SK-N-MC (cell line): ENCODE results near the gene CRTAP.
A peak's percentile ranks its signal among the peaks of the same experiment; 100 is the strongest.
"Not testable (repeated sequence)": the region's sequence is repeated elsewhere in the genome, so short reads cannot be mapped to it uniquely, and the experiment has no call there.

Experiments
- DNase-seq: peaks from one replicate; pipeline ENCODE4 v3.0.0-alpha.2; 2011; ENCODE audit warnings: low read depth, low spot score
- H3K27ac ChIP-seq: fragments of 200-600 bp; sonication (generic); 2 replicates; pipeline ENCODE4 v1.5.1; 2016; ENCODE audit warnings: mixed run types
- H3K36me3 ChIP-seq: fragments of 200-600 bp; sonication (generic); 2 replicates; pipeline ENCODE4 v1.6.1; 2017; ENCODE audit warnings: antibody characterized with exemption, low read length, mixed read lengths; ENCODE audit not compliant: insufficient read depth
- H3K4me3 ChIP-seq: fragments of 200-600 bp; sonication (generic); 2 replicates; pipeline ENCODE4 v1.5.1; 2016
- H3K9ac ChIP-seq: fragments of 200-600 bp; sonication (generic); 2 replicates; pipeline ENCODE4 v1.8.0; 2017; ENCODE audit warnings: mixed run types, mixed read lengths; ENCODE audit not compliant: insufficient read length
- H3K9me3 ChIP-seq: fragments of 200-600 bp; sonication (generic); 2 replicates; pipeline ENCODE4 v1.6.1; 2017; ENCODE audit warnings: low read depth, mild to moderate bottlenecking, antibody characterized with exemption, low read length, moderate library complexity, mixed read lengths
- EZH2 ChIP-seq: fragments of 200-600 bp; sonication (generic); IDR thresholded peaks from one replicate; pipeline ENCODE4 v1.6.1; 2017; ENCODE audit warnings: antibody characterized with exemption
- FOXP2 ChIP-seq: optimal IDR thresholded peaks from 2 replicates; pipeline ENCODE3; 2011; ENCODE audit warnings: mild to moderate bottlenecking, moderate library complexity; ENCODE audit not compliant: insufficient read depth; ENCODE audit errors: extremely low read length, control extremely low read depth
- POLR2AphosphoS5 ChIP-seq: IDR thresholded peaks from 2 replicates; pipeline ENCODE4 v1.6.1; 2012; ENCODE audit warnings: mild to moderate bottlenecking, low read depth, low read length, borderline replicate concordance

Gene CRTAP

DNA sequence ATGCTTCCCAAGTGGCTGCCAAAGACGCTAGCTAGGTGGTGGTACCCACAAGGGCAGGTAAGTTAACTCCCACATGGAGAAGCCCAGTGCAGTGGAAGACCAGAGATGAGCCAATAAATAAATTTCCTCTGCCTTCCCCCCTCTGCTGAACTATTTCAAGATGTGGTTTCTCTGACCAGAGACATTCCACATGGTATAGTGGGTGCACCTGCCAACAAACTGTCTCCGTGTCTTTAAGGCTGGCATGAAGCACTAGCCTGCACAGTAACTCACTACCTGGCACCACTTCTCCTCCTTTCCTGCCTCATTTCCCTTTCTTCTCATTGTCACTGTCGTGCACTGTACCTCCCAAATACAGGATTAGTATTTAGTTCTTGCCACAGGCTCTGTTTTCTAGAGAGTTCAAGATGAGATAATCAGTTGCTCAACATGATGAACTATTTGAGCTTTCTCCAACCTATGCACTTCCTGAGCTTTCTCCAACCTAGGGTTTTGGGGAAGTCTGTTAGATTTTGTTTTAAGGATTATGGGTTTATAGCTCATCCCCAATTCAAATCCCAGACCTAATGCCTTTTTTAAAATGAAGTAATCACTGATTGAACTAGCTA lies 8.4 kb upstream of the CRTAP start:
- no peak for DNase-seq
- no peaks in the 10 kb centered on the region for H3K36me3 ChIP-seq

GRCh38 chr3:33106854-33107253 lies 7.0 kb upstream of the CRTAP start:
- not testable (repeated sequence) for H3K27ac ChIP-seq, H3K9ac ChIP-seq, H3K4me3 ChIP-seq, H3K36me3 ChIP-seq, H3K9me3 ChIP-seq, DNase-seq

More for the DNA sequence above, 8.4 kb upstream of the CRTAP start:
- no peaks in the 10 kb centered on the region for H3K9me3 ChIP-seq
- no peak overlapping the region for H3K27ac ChIP-seq
- TF ChIP-seq FOXP2: no peak
- no peak overlapping the region for H3K4me3 ChIP-seq
- H3K9ac ChIP-seq: no peak overlapping the region

DNA sequence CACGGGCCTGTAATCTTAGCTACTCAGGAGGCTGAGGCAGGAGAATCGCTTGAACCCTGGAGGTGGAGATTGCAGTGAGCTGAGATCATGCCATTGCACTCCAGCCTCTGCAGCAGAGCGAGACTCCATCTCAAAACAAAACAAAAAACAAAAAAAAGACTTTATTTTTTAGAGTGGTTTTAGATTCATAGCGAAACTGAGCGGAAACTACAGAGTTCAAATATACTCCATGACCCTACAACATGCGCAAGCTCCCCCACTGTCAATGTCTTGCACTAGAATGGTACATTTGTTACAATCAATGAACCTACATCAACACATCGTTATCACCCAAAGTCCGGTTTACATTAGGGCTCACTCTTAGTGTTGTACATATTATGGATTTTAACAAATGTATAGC lies 2.2 kb upstream of the CRTAP start:
- Histone ChIP-seq H3K4me3 (no peak overlapping the region), H3K9me3 (no peaks in the 10 kb centered on the region), H3K27ac (no peak overlapping the region), H3K36me3 (no peaks in the 10 kb centered on the region), H3K9ac (no peak overlapping the region)
- no peak for DNase-seq
- no peak for TF ChIP-seq EZH2
- no peak for TF ChIP-seq POLR2AphosphoS5
- no peak for TF ChIP-seq FOXP2

DNA sequence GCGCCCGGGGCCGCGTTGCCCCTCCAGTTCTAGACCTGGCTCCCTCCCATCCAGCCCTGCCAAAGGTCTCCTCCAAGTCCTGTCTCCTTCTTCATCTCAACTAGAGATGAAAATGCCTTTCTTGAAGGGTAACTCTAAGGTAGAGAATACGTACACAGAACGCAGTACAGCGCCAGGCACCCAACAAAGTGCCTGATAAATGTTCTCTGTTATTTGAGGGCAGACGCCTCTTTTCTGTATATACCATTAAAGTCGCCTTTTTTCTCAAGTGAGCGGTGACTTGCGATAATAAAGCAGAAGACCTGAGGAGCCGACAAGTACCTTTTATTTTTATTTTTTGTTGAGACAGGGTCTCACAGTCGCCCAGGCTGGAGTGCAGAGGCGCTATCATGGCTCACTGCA lies 809 bp downstream of the CRTAP start:
- no peak for DNase-seq
- no peak overlapping the region for H3K9ac ChIP-seq
- no peaks in the 10 kb centered on the region for H3K36me3 ChIP-seq
- H3K27ac ChIP-seq: no peak overlapping the region
- no peaks in the 10 kb centered on the region for H3K9me3 ChIP-seq
- peak overlapping the region; percentile 81 for H3K4me3 ChIP-seq
- TF ChIP-seq FOXP2: no peak
- TF ChIP-seq EZH2: no peak
- no peak; the same call in 1 of the 2 replicates for TF ChIP-seq POLR2AphosphoS5

DNA sequence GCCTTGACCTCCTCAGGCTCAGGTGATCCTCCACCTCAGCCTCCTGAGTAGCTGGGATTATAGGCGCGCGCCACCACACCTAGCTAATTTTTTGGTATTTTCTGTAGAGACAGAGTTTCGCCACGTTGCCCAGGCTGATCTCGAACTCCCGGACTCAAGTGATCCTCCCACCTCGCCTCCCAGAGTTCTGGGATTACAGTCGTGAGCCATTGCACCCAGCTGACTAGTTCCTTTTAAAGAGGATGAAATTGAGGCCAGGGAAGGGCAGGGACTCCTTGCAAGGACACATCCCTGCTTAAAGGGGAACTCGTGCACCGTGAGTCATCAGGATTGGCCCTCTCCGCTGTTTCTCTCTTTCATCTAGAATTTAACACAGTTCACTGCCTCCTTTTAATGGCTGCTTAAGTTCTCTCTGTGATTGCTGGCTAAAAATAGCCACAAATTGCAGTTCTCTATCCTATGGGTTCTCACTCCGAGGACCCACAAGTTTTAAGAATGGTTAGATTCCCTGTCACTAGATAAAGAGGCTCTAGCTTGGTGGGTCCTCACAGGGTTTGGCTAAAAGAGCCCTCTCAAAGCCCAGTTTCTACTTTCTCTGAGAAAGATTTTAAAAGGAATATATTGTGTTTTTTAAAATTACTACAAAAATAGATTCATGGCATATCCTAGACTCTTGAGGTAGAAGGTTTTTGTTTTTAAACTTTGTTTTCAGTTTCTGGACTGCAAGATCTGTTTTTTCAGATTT lies 1.4 kb downstream of the CRTAP start:
- H3K36me3 ChIP-seq: no peaks in the 10 kb centered on the region
- H3K27ac ChIP-seq: peak overlapping the region; percentile 19; the same call in 1 of the 2 replicates
- H3K9ac ChIP-seq: no peak overlapping the region
- H3K4me3 ChIP-seq: peak overlapping the region; percentile 81
- no peak for DNase-seq
- H3K9me3 ChIP-seq: no peaks in the 10 kb centered on the region
- TF ChIP-seq FOXP2: no peak
- no peak for TF ChIP-seq POLR2AphosphoS5

GRCh38 chr3:33117461-33117860 lies 3.6 kb downstream of the CRTAP start:
- Histone ChIP-seq H3K4me3 (no peak overlapping the region), H3K9me3 (no peaks in the 10 kb centered on the region), H3K27ac (no peak overlapping the region), H3K36me3 (no peaks in the 10 kb centered on the region), H3K9ac (no peak overlapping the region)
- DNase-seq: no peak
- TF ChIP-seq FOXP2 (no peak), EZH2 (no peak), POLR2AphosphoS5 (no peak)

DNA sequence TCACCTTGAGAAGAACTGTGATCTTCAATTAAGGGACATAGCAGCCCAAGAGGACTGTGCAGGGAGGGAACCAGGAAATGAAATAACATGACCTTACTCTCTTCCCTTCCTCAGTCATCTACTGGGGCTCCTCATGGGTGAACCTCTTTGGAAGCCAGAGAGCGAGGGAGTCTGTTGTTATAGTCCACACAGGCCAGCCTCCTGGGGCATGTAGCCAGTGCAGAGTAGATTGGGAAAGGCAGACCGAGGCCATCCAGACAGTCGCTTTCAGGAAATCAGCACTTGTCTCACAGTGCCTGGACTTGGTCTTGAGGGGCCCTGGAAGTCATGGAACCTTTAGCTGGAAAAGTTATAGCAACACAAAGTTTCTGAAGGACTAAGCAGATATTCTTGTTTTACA lies 6.1 kb downstream of the CRTAP start:
- no peak overlapping the region for H3K27ac ChIP-seq
- H3K9ac ChIP-seq: no peak overlapping the region
- TF ChIP-seq EZH2 (no peak), FOXP2 (no peak), POLR2AphosphoS5 (no peak)
- H3K36me3 ChIP-seq: no peaks in the 10 kb centered on the region
- no peaks in the 10 kb centered on the region for H3K9me3 ChIP-seq
- no peak for DNase-seq
- H3K4me3 ChIP-seq: no peak overlapping the region

DNA sequence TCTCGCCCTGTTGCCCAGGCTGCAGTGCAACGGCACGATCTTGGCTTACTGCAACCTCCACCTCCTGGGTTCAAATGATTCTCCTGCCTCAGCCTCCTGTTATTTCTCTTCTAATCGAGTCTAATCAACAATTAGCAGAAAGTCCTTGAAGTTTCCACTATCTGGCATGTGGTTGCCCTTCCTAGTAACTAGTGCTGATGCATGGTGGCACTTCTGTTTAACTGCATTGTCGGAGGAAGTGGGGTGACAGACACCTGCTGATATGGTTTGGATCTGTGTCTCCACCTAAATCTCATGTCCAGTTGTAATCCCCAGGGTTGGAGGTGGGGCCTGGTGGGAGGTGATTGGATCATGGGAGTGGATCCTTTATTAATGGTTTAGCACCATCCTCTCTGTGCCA lies 9.2 kb downstream of the CRTAP start:
- Histone ChIP-seq H3K27ac (no peak overlapping the region), H3K9me3 (no peaks in the 10 kb centered on the region), H3K36me3 (no peaks in the 10 kb centered on the region), H3K9ac (no peak overlapping the region), H3K4me3 (no peak overlapping the region)
- TF ChIP-seq EZH2 (no peak), POLR2AphosphoS5 (no peak), FOXP2 (no peak)
- no peak for DNase-seq

GRCh38 chr3:33124638-33125037 lies 10.8 kb downstream of the CRTAP start:
- DNase-seq: no peak
- Histone ChIP-seq H3K36me3 (no peaks in the 10 kb centered on the region), H3K4me3 (no peak overlapping the region), H3K27ac (no peak overlapping the region), H3K9ac (no peak overlapping the region), H3K9me3 (no peaks in the 10 kb centered on the region)
- no peak for TF ChIP-seq EZH2
- no peak for TF ChIP-seq POLR2AphosphoS5
- TF ChIP-seq FOXP2: no peak
